H1 (cell line): Measurements from ENCODE around the gene TGM3. TPM values are rescaled to one million over a fixed set of nuclear protein-coding genes. Genes with fewer than 3 reads are reported as not detected.

Experiments
- ASH2L ChIP-seq: fragments of 200-600, 300-600 bp; sonication (generic); IDR thresholded peaks from one replicate; pipeline ENCODE4 v1.7.1; 2017; ENCODE audit warnings: low read length
- BACH1 ChIP-seq: IDR thresholded peaks from 2 replicates; pipeline ENCODE4 v1.6.1; 2012; ENCODE audit warnings: low read length, improper control_type of control experiment
- GTF2F1 ChIP-seq: IDR thresholded peaks from 2 replicates; pipeline ENCODE4 v1.6.1; 2012; ENCODE audit warnings: low read depth, low read length, improper control_type of control experiment, borderline replicate concordance
- HDAC2 ChIP-seq, 2 experiments: fragments of 300-600 bp in 1 of 2; sonication (generic) in 1 of 2; IDR thresholded peaks; 2 replicates each; pipeline ENCODE4 v1.6.1; 2011 to 2012; ENCODE audit warnings: low read depth in 2 of 2, low read length in 2 of 2, mild to moderate bottlenecking in 2 of 2, moderate library complexity in 2 of 2, borderline replicate concordance in 1 of 2, inconsistent platforms in 1 of 2
- JUN ChIP-seq: IDR thresholded peaks from 2 replicates; pipeline ENCODE4 v1.6.1; 2011; ENCODE audit warnings: low read depth, mild to moderate bottlenecking, improper control_type of control experiment, low read length
- JUND ChIP-seq: IDR thresholded peaks from 2 replicates; pipeline ENCODE4 v1.6.1; 2011; ENCODE audit warnings: mild to moderate bottlenecking, improper control_type of control experiment, low read length
- NRF1 ChIP-seq: IDR thresholded peaks from 2 replicates; pipeline ENCODE4 v1.6.1; 2011; ENCODE audit warnings: mild to moderate bottlenecking, low read depth, low read length, improper control_type of control experiment
- RAD21 ChIP-seq, 2 experiments: IDR thresholded peaks in 1 of 2; conservative IDR thresholded peaks in 1 of 2; 2 replicates each; pipeline ENCODE4 v1.6.1; 2011; ENCODE audit warnings: low read depth in 2 of 2, low read length in 2 of 2, improper control_type of control experiment in 1 of 2, inconsistent platforms in 1 of 2, mild to moderate bottlenecking in 1 of 2, moderate library complexity in 1 of 2
- RNF2 ChIP-seq: fragments of 200-900, 300-1000 bp; sonication (generic); IDR thresholded peaks from 2 replicates; pipeline ENCODE4 v1.7.1; 2016; ENCODE audit warnings: borderline replicate concordance, low read depth, mild to moderate bottlenecking, antibody characterized with exemption, low read length; ENCODE audit not compliant: poor library complexity, severe bottlenecking; ENCODE audit errors: missing control alignments
- SP1 ChIP-seq: IDR thresholded peaks from 2 replicates; pipeline ENCODE4 v1.6.1; 2011; ENCODE audit warnings: low read depth, low read length
- SP4 ChIP-seq: IDR thresholded peaks from 2 replicates; pipeline ENCODE4 v1.6.1; 2012; ENCODE audit warnings: low read length, inconsistent platforms
- polyA plus RNA-seq, 7 experiments: library from polyadenylated mRNA; depleted of rRNA in 3 of 7; stranded (reverse) in 5 of 7; unstranded in 2 of 7; fragments of >200 nt in 5 of 7; fragments of 200-250 nt in 2 of 7; gene quantifications; 1 replicate in 5 of 7; 2 replicates in 1 of 7; 4 replicates in 1 of 7; pipeline versions ENCODE4 v1.2.1 to v1.2.3, GENCODE V29; 2011 to 2013; ENCODE audit warnings: missing spikeins in 2 of 7, mixed read lengths in 2 of 7
- total RNA-seq: library from RNA; stranded (reverse); fragmentation: NEBNext Ultra II Directional; extraction: Animal tissue kit (Norgen Biotek cat#: 25700); gene quantifications from 2 replicates; pipeline ENCODE4 v1.2.1, GENCODE V29; 2021
- TF ChIP-seq, protein P1 (sequence below): IDR thresholded peaks from 2 replicates; pipeline ENCODE4 v1.6.1; 2011; ENCODE audit warnings: low read length, improper control_type of control experiment
- TF ChIP-seq, protein P2 (sequence below): IDR thresholded peaks from 2 replicates; pipeline ENCODE4 v1.6.1; 2012; ENCODE audit warnings: inconsistent platforms

The TGM3 gene
- total and polyA plus RNA-seq, 2 of the 8 experiments (the other 6 are each of a cell fraction or from before 2014, with no cell fraction given), result 0.12 TPM; not detected in 1

DNA sequence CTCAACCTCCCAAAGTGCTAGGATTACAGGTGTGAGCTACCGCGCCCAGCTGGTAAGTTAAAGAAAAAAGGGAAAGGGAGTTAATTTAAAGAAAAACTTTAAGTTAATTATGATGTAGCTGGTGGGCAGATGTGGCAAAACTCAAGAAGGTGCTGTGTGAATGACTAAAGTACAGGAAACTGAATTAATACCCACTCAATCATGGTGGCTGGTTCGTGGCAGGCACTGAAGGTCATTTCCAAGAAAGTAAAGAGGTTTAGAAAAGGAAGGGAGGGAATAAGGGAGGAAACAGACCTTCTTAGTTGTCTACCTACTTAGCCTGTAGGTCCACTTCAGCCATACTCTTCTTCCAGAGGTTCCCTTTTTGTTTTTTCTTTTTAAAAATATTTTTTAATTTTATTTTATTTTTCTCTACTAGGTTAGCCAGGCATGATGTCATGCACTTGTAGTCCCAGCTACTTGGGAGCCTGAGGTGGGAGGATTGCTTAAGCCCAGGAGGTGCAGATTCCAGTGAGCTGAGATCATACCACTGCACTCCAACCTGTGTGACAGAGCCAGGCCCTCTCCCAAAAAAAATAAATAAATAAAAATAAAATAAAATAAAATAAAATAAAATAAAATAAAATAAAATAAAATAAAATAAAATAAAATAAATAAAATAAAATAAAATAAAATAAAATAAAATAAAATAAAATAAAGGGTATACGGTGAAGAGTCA, 11.9 kb upstream of the TGM3 start (continued):
- TF ChIP-seq, protein P1, sequence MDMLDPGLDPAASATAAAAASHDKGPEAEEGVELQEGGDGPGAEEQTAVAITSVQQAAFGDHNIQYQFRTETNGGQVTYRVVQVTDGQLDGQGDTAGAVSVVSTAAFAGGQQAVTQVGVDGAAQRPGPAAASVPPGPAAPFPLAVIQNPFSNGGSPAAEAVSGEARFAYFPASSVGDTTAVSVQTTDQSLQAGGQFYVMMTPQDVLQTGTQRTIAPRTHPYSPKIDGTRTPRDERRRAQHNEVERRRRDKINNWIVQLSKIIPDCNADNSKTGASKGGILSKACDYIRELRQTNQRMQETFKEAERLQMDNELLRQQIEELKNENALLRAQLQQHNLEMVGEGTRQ, result no peak
- TF ChIP-seq, protein P2, sequence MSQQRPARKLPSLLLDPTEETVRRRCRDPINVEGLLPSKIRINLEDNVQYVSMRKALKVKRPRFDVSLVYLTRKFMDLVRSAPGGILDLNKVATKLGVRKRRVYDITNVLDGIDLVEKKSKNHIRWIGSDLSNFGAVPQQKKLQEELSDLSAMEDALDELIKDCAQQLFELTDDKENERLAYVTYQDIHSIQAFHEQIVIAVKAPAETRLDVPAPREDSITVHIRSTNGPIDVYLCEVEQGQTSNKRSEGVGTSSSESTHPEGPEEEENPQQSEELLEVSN, result no peak
- TF ChIP-seq SP1, result no peak
- no peak for TF ChIP-seq SP4
- no peak for TF ChIP-seq RAD21 (IDR thresholded peaks at IDR 0.05 in 1 of 2, conservative IDR thresholded peaks at IDR 0.05 in 1 of 2; ENCODE audit: low read depth in 2 of 2, low read length in 2 of 2)
- TF ChIP-seq NRF1, result no peak
- peak; percentile 79 for TF ChIP-seq JUND
- TF ChIP-seq ASH2L, result no peak
- TF ChIP-seq RNF2, result no peak
- TF ChIP-seq HDAC2 (IDR thresholded peaks at IDR 0.05; ENCODE audit: borderline replicate concordance in 1 of 2, low read depth in 2 of 2, low read length in 2 of 2), result no peak
- no peak for TF ChIP-seq GTF2F1
- peak; percentile 83; the same call in 1 of the 2 replicates for TF ChIP-seq JUN
- no peak for TF ChIP-seq BACH1
- TF ChIP-seq, all 59 proteins: peak for 3
